ENCODE results near the gene RBM14.

The RBM14 gene

GRCh38 chr11:66626382-66626781 is 10.0 kb downstream of the RBM14 start:
- Histone ChIP-seq H3K79me2 (ENCODE audit: insufficient read depth, low read length) (peaks cover 100% of the 10 kb centered on the region), H3K27ac (ENCODE audit: low read depth, low read length) (no peak overlapping the region), H2AFZ (ENCODE audit: low read depth, low read length, severe bottlenecking) (no peak overlapping the region), H3F3A (ENCODE audit: insufficient read depth) (0 out of 2 replicates have a peak, but pooled peaks cover 8% of the 10 kb centered on the region), H3K4me2 (ENCODE audit: low read depth, low read length, poor library complexity, severe bottlenecking) (no peak overlapping the region), H3K9me2 (replicated peaks; ENCODE audit: insufficient read depth, low read length) (no peaks in the 10 kb centered on the region), H3K36me3 (ENCODE audit: low read length) (peaks cover 58% of the 10 kb centered on the region), H3K9ac (ENCODE audit: low read length) (no peak overlapping the region), H3K4me3 (ENCODE audit: insufficient read depth, low read length, poor library complexity, severe bottlenecking) (no peak overlapping the region), H4K20me1 (ENCODE audit: low read depth, low read length) (peaks cover 40% of the 10 kb centered on the region), H3K9me3 (ENCODE audit: insufficient read depth, low read length) (no peaks in the 10 kb centered on the region), H3K27me3 (ENCODE audit: low read length) (no peaks in the 10 kb centered on the region)
- no peak for TF ChIP-seq EZH2phosphoT487 (conservative IDR thresholded peaks at IDR 0.05; ENCODE audit: low read length)
- TF ChIP-seq, protein P1, sequence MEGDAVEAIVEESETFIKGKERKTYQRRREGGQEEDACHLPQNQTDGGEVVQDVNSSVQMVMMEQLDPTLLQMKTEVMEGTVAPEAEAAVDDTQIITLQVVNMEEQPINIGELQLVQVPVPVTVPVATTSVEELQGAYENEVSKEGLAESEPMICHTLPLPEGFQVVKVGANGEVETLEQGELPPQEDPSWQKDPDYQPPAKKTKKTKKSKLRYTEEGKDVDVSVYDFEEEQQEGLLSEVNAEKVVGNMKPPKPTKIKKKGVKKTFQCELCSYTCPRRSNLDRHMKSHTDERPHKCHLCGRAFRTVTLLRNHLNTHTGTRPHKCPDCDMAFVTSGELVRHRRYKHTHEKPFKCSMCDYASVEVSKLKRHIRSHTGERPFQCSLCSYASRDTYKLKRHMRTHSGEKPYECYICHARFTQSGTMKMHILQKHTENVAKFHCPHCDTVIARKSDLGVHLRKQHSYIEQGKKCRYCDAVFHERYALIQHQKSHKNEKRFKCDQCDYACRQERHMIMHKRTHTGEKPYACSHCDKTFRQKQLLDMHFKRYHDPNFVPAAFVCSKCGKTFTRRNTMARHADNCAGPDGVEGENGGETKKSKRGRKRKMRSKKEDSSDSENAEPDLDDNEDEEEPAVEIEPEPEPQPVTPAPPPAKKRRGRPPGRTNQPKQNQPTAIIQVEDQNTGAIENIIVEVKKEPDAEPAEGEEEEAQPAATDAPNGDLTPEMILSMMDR (IDR thresholded peaks at IDR 0.05; ENCODE audit: insufficient read depth, low read length, poor library complexity, severe bottlenecking) = no peak

- H3K27ac ChIP-seq (ENCODE audit: low read depth, low read length) = no peak overlapping the region
- no peak overlapping the region for H3K4me3 ChIP-seq (ENCODE audit: insufficient read depth, low read length, poor library complexity, severe bottlenecking)
- H3K36me3 ChIP-seq (ENCODE audit: low read length) = peaks cover 57% of the 10 kb centered on the region
- H4K20me1 ChIP-seq (ENCODE audit: low read depth, low read length) = peaks cover 36% of the 10 kb centered on the region
- no peaks in the 10 kb centered on the region for H3K9me2 ChIP-seq (replicated peaks; ENCODE audit: insufficient read depth, low read length)
- TF ChIP-seq, protein P1 (IDR thresholded peaks at IDR 0.05; ENCODE audit: insufficient read depth, low read length, poor library complexity, severe bottlenecking) = no peak
- no peak for TF ChIP-seq EZH2phosphoT487 (conservative IDR thresholded peaks at IDR 0.05; ENCODE audit: low read length)
- no peak overlapping the region for H3K9ac ChIP-seq (ENCODE audit: low read length)
- no peaks in the 10 kb centered on the region for H3K9me3 ChIP-seq (ENCODE audit: insufficient read depth, low read length)
- H3K27me3 ChIP-seq (ENCODE audit: low read length) = no peaks in the 10 kb centered on the region
- peaks cover 11% of the 10 kb centered on the region; the same call in 1 of the 2 replicates for H3F3A ChIP-seq (ENCODE audit: insufficient read depth)
- H3K79me2 ChIP-seq (ENCODE audit: insufficient read depth, low read length) = peaks cover 100% of the 10 kb centered on the region
- H3K4me2 ChIP-seq (ENCODE audit: low read depth, low read length, poor library complexity, severe bottlenecking) = no peak overlapping the region
- H2AFZ ChIP-seq (ENCODE audit: low read depth, low read length, severe bottlenecking) = no peak overlapping the region
These were observed 10.5 kb downstream of the RBM14 start for GRCh38 chr11:66626926-66627325.

- no peak for TF ChIP-seq EZH2phosphoT487 (conservative IDR thresholded peaks at IDR 0.05; ENCODE audit: low read length)
- TF ChIP-seq, protein P1 (IDR thresholded peaks at IDR 0.05; ENCODE audit: insufficient read depth, low read length, poor library complexity, severe bottlenecking) = no peak
- Histone ChIP-seq H3K9me3 (ENCODE audit: insufficient read depth, low read length) (no peaks in the 10 kb centered on the region), H3K27ac (ENCODE audit: low read depth, low read length) (no peak overlapping the region), H3F3A (ENCODE audit: insufficient read depth) (peaks cover 18% of the 10 kb centered on the region; the same call in 1 of the 2 replicates), H3K9ac (ENCODE audit: low read length) (no peak overlapping the region), H3K9me2 (replicated peaks; ENCODE audit: insufficient read depth, low read length) (no peaks in the 10 kb centered on the region), H3K4me3 (ENCODE audit: insufficient read depth, low read length, poor library complexity, severe bottlenecking) (no peak overlapping the region), H2AFZ (ENCODE audit: low read depth, low read length, severe bottlenecking) (no peak overlapping the region), H3K36me3 (ENCODE audit: low read length) (peaks cover 50% of the 10 kb centered on the region), H3K27me3 (ENCODE audit: low read length) (no peaks in the 10 kb centered on the region), H3K79me2 (ENCODE audit: insufficient read depth, low read length) (peaks cover 99% of the 10 kb centered on the region), H4K20me1 (ENCODE audit: low read depth, low read length) (peaks cover 29% of the 10 kb centered on the region), H3K4me2 (ENCODE audit: low read depth, low read length, poor library complexity, severe bottlenecking) (no peak overlapping the region)
These were observed 11.7 kb downstream of the RBM14 start for GRCh38 chr11:66628061-66628603.

Measured in SU-DHL-6 (cell line).